ENCODE results near the gene ISLR.
A peak's percentile ranks its signal among the peaks of the same experiment; 100 is the strongest.

GRCh38 chr15:74134387-74135027 lies 39.0 kb upstream of the ISLR start:
- TF ChIP-seq REST (IDR thresholded peaks at IDR 0.05; ENCODE audit: borderline replicate concordance) (no peak), EZH2 (IDR thresholded peaks at IDR 0.05; ENCODE audit: borderline replicate concordance, insufficient read depth, low read length, poor library complexity, severe bottlenecking) (no peak), CTCF (IDR thresholded peaks at IDR 0.05; ENCODE audit: poor library complexity, severe bottlenecking) (peak; percentile 27), MXI1 (conservative IDR thresholded peaks at IDR 0.05; ENCODE audit: poor library complexity, severe bottlenecking) (no peak), SMC3 (conservative IDR thresholded peaks at IDR 0.05; ENCODE audit: poor library complexity) (no peak), TAF1 (IDR thresholded peaks at IDR 0.05; ENCODE audit: low read depth) (no peak)

Data from neural cell (in vitro differentiated cells).